Stimulated activated CD8-positive, alpha-beta memory T cell treated with anti-CD3 and anti-CD28 coated beads, Interleukin-7, amount 100 ng/mL, for 4 hours (primary cell): ENCODE data around the gene ECI1.
"Not testable (repeated sequence)": the region's sequence is repeated elsewhere in the genome, so short reads cannot be mapped to it uniquely, and the experiment has no call there.

ENCODE experiments used
- DNase-seq, 2 donors: peaks; one replicate each; pipeline ENCODE4 v3.0.0-alpha.2; 2020; ENCODE audit warnings: low read depth in 2 of 2

ECI1 gene

GRCh38 chr16:2211923-2212347, 39.5 kb downstream of the ECI1 start:
- no peak for DNase-seq

GRCh38 chr16:2210386-2211365, 40.7 kb downstream of the ECI1 start, which contains the start of gene BRICD5:
TSS of gene BRICD5 (minus strand) at chr16:2210863. CDS start at chr16:2210833, 30 bp downstream.
- DNase-seq = no peak

DNA sequence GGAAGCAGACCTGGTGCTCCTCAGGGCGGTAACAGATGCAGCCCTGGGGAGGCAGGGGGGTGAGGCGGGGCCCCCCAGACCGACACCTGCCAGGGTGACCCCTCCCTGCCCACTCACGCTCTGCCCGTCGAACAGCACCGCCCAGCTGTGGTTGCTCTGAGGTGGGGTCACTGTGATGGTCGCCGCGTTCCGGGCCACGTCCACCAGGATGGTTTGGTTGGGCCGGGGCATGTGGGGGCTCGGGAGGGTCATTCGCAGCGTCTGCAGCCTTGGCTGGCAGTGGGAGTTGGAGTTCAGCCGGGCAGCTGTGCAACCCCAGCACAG, 41.4 kb downstream of the ECI1 start:
- no peak for DNase-seq

DNA sequence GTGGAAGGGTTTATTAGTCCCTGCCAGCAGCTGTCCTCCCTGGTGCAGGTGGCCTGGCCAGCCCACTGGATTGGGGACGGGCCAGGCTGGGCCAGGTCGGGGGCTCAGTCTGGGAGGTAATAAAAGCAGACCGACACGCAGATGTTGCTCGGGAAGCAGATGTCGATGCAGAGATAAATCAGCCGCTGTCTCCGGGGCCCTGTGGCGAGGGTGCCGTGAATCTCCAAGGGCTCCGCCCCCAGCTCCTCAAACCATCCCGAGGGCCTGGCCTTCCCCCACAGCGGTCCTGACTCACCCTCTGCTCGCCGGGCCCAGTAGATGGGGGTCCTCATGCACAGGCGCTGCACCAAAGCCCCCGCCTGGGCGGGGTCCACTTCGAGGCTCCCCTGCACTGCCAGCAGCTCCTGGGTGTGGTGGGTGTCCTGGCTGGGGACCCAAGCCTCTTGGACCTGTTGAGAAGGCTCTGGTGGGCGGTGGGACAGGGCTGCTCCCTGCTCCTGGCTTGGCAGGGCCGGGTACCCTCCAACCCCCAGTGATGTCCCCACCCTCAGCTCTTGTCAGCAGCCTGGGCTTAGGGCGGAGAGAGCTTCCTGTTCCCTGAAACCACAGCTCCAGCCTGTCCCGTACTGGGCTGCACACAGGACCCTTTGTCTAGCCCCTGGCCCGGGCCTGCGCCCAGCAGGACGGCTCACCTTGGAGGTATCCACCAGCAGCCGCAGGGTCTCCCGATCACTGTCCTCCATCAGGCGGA, 42.0 kb downstream of the ECI1 start:
- no peak for DNase-seq

DNA sequence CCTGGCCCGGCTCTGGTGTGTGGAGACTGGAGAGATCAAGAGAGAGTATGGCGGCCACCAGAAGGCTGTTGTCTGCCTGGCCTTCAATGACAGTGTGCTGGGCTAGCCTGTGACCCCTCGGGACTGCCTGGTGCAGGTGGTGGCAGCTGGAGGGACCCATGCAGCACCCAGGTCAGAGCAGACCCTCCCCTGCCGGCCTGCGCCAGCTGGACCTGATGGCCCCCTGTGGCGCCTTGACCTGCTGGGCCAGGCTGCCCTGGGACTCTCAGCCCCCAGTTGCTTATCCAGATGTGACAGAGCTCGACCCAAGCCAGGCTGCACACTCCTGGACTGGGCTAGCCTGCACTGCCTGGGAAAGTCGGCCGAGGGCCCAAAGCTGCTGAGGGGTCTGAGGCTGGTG, 42.6 kb downstream of the ECI1 start:
- no peak for DNase-seq

DNA sequence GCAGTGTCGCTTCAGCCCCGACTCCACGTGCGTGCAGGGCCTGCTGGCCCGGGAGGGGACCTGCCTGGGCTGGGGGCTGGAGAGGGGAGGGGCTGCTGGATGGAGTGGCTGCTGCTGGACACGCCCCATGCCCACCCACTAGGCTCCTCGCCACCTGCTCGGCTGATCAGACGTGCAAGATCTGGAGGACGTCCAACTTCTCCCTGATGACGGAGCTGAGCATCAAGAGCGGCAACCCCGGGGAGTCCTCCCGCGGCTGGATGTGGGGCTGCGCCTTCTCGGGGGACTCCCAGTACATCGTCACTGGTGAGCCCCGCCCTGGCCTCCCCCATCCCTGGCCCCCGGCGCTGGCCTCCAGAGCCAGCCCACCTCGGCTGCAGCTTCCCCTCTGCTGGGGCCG, 43.1 kb downstream of the ECI1 start:
- DNase-seq = no peak

GRCh38 chr16:2207872-2208271, 43.5 kb downstream of the ECI1 start:
- DNase-seq = no peak

DNA sequence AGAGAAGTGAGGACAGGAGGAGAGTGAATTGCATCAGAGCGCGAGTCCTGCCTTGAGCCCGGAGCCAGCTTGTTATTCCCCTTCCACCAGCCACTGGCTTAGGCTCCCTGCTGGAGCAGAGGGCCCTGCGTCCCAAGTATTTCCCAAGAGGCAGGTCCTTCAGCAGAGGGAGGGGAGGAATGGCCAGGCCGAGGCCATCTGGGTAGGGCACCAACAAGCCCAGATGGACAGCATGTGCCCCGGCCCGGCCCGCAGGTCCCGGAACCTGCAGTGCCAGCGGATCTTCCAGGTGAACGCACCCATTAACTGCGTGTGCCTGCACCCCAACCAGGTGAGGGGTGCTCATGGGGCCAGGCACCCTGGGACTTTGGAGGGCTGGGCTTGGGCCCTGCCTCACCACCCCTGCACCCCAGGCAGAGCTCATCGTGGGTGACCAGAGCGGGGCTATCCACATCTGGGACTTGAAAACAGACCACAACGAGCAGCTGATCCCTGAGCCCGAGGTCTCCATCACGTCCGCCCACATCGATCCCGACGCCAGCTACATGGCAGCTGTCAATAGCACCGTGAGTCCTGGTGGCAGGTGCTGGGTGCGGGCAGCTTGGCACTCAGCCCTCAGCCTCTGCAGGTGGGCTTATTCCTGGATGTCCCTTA, 44.5 kb downstream of the ECI1 start:
- no peak for DNase-seq

DNA sequence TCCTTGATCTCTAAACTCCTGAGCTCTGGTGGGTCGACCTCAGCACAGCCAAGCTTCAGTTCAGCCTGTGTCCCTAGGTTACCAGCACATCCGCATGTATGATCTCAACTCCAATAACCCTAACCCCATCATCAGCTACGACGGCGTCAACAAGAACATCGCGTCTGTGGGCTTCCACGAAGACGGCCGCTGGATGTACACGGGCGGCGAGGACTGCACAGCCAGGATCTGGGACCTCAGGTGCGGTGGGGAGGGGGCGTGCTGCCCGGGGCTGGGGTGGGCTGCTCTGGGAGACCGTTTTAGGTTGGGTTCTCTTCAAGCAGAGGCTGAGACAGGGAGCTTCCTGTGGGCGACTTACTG, 45.0 kb downstream of the ECI1 start:
- DNase-seq = no peak

- DNase-seq = no peak
Observed at GRCh38 chr16:2205967-2206313, 45.4 kb downstream of the ECI1 start.

- peak; percentile 75 to 89 for DNase-seq
Observed at GRCh38 chr16:2205104-2205966, 46.1 kb downstream of the ECI1 start, which contains the start of gene MLST8. TSS of gene MLST8 (plus strand) at chr16:2205454. CDS start at chr16:2206086, 632 bp downstream.

GRCh38 chr16:2204416-2205103, 46.8 kb downstream of the ECI1 start:
- DNase-seq = no peak

DNA sequence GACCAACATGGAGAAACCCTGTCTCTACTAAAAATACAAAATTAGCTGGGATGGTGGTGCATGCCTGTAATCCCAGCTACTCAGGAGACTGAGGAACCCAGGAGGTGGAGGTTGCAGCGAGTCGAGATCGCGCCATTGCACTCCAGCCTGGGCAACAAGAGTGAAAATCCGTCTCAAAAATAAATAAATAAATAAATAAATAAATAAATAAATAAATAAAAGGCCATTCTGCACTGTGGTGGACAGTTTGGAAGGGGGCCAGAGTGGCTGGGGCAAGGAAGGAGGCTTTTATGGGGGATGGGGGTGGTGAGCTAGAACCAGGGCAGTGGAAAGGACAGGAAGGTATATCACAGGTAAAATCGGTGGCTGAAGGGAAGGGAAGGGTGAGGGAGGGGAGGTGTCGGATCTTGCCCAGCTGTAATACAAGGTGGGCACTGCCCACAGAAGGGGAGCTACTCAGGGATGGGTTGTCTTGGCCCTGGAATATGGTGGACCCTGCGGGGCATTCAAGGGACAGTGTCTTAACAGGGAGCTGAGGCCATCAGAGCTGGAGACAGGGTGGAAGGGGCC, 48.2 kb downstream of the ECI1 start:
- DNase-seq = not testable (repeated sequence)

DNA sequence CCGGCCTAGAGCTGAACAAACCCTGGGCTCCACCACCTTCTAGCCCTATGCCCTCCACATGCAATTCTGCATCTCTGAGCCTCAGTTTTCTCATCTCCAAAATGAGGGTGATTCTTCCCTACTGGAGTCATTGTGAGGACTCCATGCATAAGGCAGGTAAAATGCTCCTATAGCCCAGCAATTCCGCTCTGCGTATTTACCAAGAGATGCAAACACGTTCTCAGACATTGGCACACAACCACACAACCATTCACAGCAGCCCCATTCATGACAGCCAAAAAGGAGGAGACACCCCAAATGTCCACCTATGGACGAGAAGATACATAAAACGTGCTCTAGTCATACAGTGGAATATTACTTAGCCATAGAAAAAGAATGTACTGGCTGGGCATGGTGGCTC, 51.1 kb downstream of the ECI1 start:
- DNase-seq = no peak

GRCh38 chr16:2199621-2200139, 51.7 kb downstream of the ECI1 start:
- no peak for DNase-seq

DNA sequence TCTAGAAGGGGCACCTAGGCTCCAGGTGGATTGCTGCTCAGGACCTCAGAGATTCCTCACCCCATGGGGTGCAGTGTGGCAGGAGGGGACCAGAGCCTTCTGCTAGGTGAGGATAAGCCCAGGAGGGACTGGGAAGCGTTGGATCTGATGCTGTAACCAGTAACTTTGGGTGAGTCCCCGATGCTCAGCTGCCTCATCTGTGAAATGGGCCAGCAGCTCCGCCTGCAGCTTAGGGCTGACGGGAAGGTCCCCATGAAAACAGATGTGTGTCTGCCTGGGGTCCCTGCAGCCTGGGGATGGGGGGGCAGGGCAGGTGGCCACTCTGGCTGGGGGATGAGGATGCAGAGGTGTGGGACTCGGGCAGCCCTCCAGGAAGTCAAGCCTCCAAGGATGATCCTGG, 52.3 kb downstream of the ECI1 start:
- DNase-seq = no peak

DNA sequence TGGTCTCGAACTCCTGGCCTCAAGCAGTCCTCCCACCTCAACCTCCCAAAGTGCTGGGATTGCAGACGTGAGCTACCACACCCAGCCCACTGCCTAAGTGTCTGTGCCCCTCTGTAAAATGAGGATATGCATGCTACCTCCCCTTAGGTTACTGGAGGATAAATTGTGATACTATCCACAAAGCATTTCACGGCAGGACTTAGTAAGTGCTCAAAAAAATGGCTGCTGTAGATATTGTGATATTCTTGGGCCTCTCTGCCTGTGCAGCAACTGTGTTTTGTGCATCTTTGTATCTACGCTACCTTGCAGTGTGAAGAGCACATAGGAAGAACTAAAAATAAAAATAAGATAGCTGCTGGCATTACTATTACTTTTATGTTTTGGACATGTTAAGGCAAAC, 53.1 kb downstream of the ECI1 start:
- DNase-seq = no peak

- DNase-seq = no peak
Observed at GRCh38 chr16:2197765-2198164, 53.6 kb downstream of the ECI1 start.

DNA sequence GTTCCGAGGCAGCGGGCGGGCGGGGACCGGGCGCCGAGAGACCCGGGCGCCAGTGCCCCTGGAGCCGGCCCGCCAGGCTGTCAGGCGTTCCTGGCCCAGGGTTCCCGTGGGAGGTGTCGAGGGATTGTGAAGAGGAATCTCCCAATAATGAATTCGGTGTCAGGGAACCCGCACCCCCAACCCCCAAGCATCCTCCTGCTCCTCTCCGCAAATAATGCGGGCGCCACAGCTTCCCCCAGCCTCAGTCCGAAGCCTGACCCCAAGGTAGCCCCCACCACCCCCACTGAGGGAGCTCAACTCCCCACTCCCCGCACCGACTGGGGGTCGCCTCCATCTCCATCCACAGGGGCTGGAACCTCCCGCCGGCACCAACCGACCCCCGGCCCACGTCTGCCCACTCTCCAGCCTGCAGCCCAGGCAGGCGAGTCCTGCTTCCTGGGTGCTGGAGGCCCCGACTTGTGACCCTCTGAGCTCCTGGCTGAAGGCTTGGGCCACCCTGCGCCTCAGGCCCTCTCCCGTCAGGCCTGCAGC, 54.3 kb downstream of the ECI1 start:
- no peak for DNase-seq
